Measurements from ENCODE around the gene CD82.

Gene CD82

DNA sequence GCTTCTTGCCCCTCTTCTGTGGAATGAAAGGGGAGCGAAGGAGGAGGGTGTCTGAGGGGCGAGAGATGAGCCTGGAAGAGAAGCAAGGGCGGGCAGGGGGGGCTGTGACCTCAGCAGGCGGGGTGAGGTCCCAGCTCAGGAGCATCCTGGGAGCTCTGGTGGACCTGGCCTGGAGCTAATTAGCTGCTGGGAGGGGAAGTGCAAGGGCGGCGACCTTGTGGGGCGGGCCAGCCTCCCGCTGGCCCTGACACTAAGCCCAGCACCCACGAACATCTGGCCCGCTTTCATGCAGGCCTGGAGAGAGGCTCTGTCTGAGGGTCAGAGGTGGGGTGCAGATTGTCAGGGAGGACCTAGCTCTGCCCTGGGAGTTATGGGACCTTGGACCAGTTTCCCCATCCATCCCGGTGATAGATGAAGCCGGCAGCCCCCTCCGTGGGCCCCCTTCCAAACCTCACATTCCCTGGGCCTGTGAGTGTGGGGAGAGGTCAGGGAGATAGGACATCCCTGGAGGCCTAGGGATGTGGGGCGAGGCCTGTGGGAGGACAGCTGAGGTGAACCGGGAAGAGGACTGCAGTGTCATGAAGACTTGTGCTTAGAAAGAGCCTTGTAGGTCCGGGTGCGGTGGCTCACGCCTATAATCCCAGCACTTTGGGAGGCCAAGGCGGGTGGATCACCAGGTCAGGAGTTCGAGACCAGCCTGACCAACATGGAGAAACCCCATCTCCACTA lies 28.5 kb upstream of the CD82 start:
- Histone ChIP-seq H3K9me3 (ENCODE audit: insufficient read depth, low read length) (no peaks in the 10 kb centered on the region), H3K27ac (ENCODE audit: low read depth, low read length) (no peak overlapping the region), H2AFZ (ENCODE audit: low read depth, low read length, severe bottlenecking) (no peak overlapping the region), H3F3A (ENCODE audit: insufficient read depth) (no peaks in the 10 kb centered on the region), H3K4me3 (ENCODE audit: insufficient read depth, low read length, poor library complexity, severe bottlenecking) (no peak overlapping the region), H3K27me3 (ENCODE audit: low read length) (no peaks in the 10 kb centered on the region), H3K36me3 (ENCODE audit: low read length) (no peaks in the 10 kb centered on the region), H3K9ac (ENCODE audit: low read length) (no peak overlapping the region), H3K79me2 (ENCODE audit: insufficient read depth, low read length) (no peaks in the 10 kb centered on the region), H3K9me2 (replicated peaks; ENCODE audit: insufficient read depth, low read length) (no peaks in the 10 kb centered on the region), H4K20me1 (ENCODE audit: low read depth, low read length) (no peaks in the 10 kb centered on the region), H3K4me2 (ENCODE audit: low read depth, low read length, poor library complexity, severe bottlenecking) (no peak overlapping the region)
- TF ChIP-seq EZH2phosphoT487 (conservative IDR thresholded peaks at IDR 0.05; ENCODE audit: low read length) (no peak), CTCF (IDR thresholded peaks at IDR 0.05; ENCODE audit: insufficient read depth, low read length, poor library complexity, severe bottlenecking) (no peak)

GRCh38 chr11:44537679-44538078 lies 27.8 kb upstream of the CD82 start:
- no peak overlapping the region for H3K4me3 ChIP-seq (ENCODE audit: insufficient read depth, low read length, poor library complexity, severe bottlenecking)
- no peaks in the 10 kb centered on the region for H3K9me2 ChIP-seq (replicated peaks; ENCODE audit: insufficient read depth, low read length)
- H3K27ac ChIP-seq (ENCODE audit: low read depth, low read length) = no peak overlapping the region
- H3K79me2 ChIP-seq (ENCODE audit: insufficient read depth, low read length) = no peaks in the 10 kb centered on the region
- no peak for TF ChIP-seq EZH2phosphoT487 (conservative IDR thresholded peaks at IDR 0.05; ENCODE audit: low read length)
- TF ChIP-seq CTCF (IDR thresholded peaks at IDR 0.05; ENCODE audit: insufficient read depth, low read length, poor library complexity, severe bottlenecking) = no peak
- no peaks in the 10 kb centered on the region for H3K9me3 ChIP-seq (ENCODE audit: insufficient read depth, low read length)
- H3K9ac ChIP-seq (ENCODE audit: low read length) = no peak overlapping the region
- no peak overlapping the region for H3K4me2 ChIP-seq (ENCODE audit: low read depth, low read length, poor library complexity, severe bottlenecking)
- no peaks in the 10 kb centered on the region for H3K27me3 ChIP-seq (ENCODE audit: low read length)
- H4K20me1 ChIP-seq (ENCODE audit: low read depth, low read length) = no peaks in the 10 kb centered on the region
- no peaks in the 10 kb centered on the region for H3F3A ChIP-seq (ENCODE audit: insufficient read depth)
- H3K36me3 ChIP-seq (ENCODE audit: low read length) = no peaks in the 10 kb centered on the region
- no peak overlapping the region for H2AFZ ChIP-seq (ENCODE audit: low read depth, low read length, severe bottlenecking)

DNA sequence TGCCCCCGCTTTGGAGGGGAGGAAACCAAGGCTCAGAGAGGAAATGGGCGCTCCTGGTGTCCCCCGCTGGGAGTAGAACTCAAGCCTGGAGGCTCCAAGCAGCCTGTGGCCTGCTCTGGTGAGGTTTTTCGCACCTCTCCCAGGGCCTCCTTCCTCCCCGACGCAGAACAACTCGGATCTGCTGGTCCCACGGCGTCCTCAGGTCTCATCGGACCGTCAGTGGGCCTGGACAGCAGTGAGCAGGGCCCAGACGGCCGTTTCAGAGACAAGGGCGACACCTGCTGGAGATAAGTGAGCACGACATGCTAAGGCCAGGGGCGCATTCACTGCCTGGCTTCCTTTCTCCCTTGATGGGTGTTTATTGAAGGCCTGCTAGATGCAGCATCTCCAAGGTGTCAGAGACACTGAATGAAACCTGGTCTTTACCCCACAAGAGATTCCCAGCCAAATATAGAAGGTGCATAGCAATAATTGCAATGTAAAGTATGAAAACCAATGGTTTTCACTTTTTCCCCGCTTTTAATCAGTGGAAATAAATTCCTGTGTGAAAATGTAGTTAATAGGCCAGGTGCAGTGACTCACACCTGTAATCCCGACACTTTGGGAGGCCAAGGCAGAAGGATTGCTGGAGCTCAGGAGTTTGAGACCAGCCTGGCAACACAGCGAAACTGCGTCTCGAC lies 26.9 kb upstream of the CD82 start:
- H4K20me1 ChIP-seq (ENCODE audit: low read depth, low read length) = no peaks in the 10 kb centered on the region
- no peak overlapping the region for H3K4me3 ChIP-seq (ENCODE audit: insufficient read depth, low read length, poor library complexity, severe bottlenecking)
- no peak overlapping the region for H2AFZ ChIP-seq (ENCODE audit: low read depth, low read length, severe bottlenecking)
- H3K9me2 ChIP-seq (replicated peaks; ENCODE audit: insufficient read depth, low read length) = no peaks in the 10 kb centered on the region
- no peak for TF ChIP-seq EZH2phosphoT487 (conservative IDR thresholded peaks at IDR 0.05; ENCODE audit: low read length)
- peak; percentile 74 for TF ChIP-seq CTCF (IDR thresholded peaks at IDR 0.05; ENCODE audit: insufficient read depth, low read length, poor library complexity, severe bottlenecking)
- no peaks in the 10 kb centered on the region for H3K27me3 ChIP-seq (ENCODE audit: low read length)
- no peaks in the 10 kb centered on the region for H3K79me2 ChIP-seq (ENCODE audit: insufficient read depth, low read length)
- H3K27ac ChIP-seq (ENCODE audit: low read depth, low read length) = no peak overlapping the region
- no peaks in the 10 kb centered on the region for H3K9me3 ChIP-seq (ENCODE audit: insufficient read depth, low read length)
- H3K36me3 ChIP-seq (ENCODE audit: low read length) = no peaks in the 10 kb centered on the region
- no peak overlapping the region for H3K4me2 ChIP-seq (ENCODE audit: low read depth, low read length, poor library complexity, severe bottlenecking)
- no peaks in the 10 kb centered on the region for H3F3A ChIP-seq (ENCODE audit: insufficient read depth)
- no peak overlapping the region for H3K9ac ChIP-seq (ENCODE audit: low read length)

Data from SU-DHL-6 (cell line).